Effector memory CD4-positive, alpha-beta T cell (primary cell): ENCODE measurements around the gene WBP1.
"Not testable (repeated sequence)": the region's sequence is repeated elsewhere in the genome, so short reads cannot be mapped to it uniquely, and the experiment has no call there.

Experiments used
- DNase-seq, 3 donors: peaks; one replicate each; pipeline ENCODE4 v3.0.0-alpha.2; 2020
- H3K27ac ChIP-seq: 2 replicates; pipeline ENCODE4 v1.7.0; 2013; ENCODE audit warnings: mild to moderate bottlenecking, low read length, moderate library complexity; ENCODE audit not compliant: insufficient read depth, poor library complexity, severe bottlenecking
- H3K27me3 ChIP-seq: replicated peaks from 2 replicates; pipeline ENCODE4 v1.7.0; 2013; ENCODE audit warnings: mild to moderate bottlenecking, low read length; ENCODE audit not compliant: insufficient read depth, control insufficient read depth, poor library complexity, severe bottlenecking
- H3K36me3 ChIP-seq: 2 replicates; pipeline ENCODE4 v1.7.0; 2013; ENCODE audit warnings: mild to moderate bottlenecking, low read length, moderate library complexity; ENCODE audit not compliant: control insufficient read depth, insufficient read depth
- H3K4me1 ChIP-seq: 2 replicates; pipeline ENCODE4 v1.7.0; 2013; ENCODE audit warnings: low read length, mild to moderate bottlenecking; ENCODE audit not compliant: control insufficient read depth, insufficient read depth, poor library complexity, severe bottlenecking
- H3K4me3 ChIP-seq: 2 replicates; pipeline ENCODE4 v1.7.0; 2013; ENCODE audit warnings: low read length, low read depth, mild to moderate bottlenecking; ENCODE audit not compliant: insufficient read depth, poor library complexity, severe bottlenecking
- H3K9me3 ChIP-seq: 2 replicates; pipeline ENCODE4 v1.7.0; 2013; ENCODE audit warnings: mild to moderate bottlenecking, low read length, moderate library complexity; ENCODE audit not compliant: control insufficient read depth

WBP1 gene

GRCh38 chr2:74440378-74441169 is 17.7 kb upstream of the WBP1 start:
- DNase-seq: no peak
- Histone ChIP-seq H3K4me1 (peaks cover 19% of the 10 kb centered on the region), H3K36me3 (no peaks in the 10 kb centered on the region), H3K9me3 (no peaks in the 10 kb centered on the region), H3K4me3 (no peak overlapping the region), H3K27ac (no peak overlapping the region), H3K27me3 (peaks cover 37% of the 10 kb centered on the region)

GRCh38 chr2:74441170-74441689 is 17.0 kb upstream of the WBP1 start:
- H3K27me3 ChIP-seq: peaks cover 37% of the 10 kb centered on the region
- H3K4me3 ChIP-seq: peak overlapping the region; percentile 35
- H3K27ac ChIP-seq: no peak overlapping the region
- no peaks in the 10 kb centered on the region for H3K36me3 ChIP-seq
- no peak for DNase-seq
- H3K9me3 ChIP-seq: no peaks in the 10 kb centered on the region
- H3K4me1 ChIP-seq: peaks cover 19% of the 10 kb centered on the region

- Histone ChIP-seq H3K4me3 (peak within 1 kb of the TSS; percentile 35), H3K9me3 (no peaks in the 10 kb centered on the region), H3K27me3 (peaks cover 37% of the 10 kb centered on the region), H3K27ac (no peak within 1 kb of the TSS), H3K36me3 (no peaks in the 10 kb centered on the region), H3K4me1 (peaks cover 19% of the 10 kb centered on the region)
- DNase-seq: peak in 1 of 3 donors; percentile 34
Observed at GRCh38 chr2:74441690-74442482, 16.4 kb upstream of the WBP1 start, which contains the start of gene RTKN. TSS of gene RTKN (minus strand) at chr2:74441937. CDS start at chr2:74441816, 121 bp downstream.

GRCh38 chr2:74442483-74443297 is 15.5 kb upstream of the WBP1 start:
- not testable (repeated sequence) for H3K4me3 ChIP-seq, H3K27ac ChIP-seq
- H3K27me3 ChIP-seq: peaks cover 37% of the 10 kb centered on the region

GRCh38 chr2:74444498-74445318 is 13.5 kb upstream of the WBP1 start:
- no peaks in the 10 kb centered on the region for H3K36me3 ChIP-seq
- no peak overlapping the region for H3K27ac ChIP-seq
- no peak overlapping the region for H3K4me3 ChIP-seq
- H3K27me3 ChIP-seq: peaks cover 31% of the 10 kb centered on the region
- H3K9me3 ChIP-seq: no peaks in the 10 kb centered on the region
- DNase-seq: no peak
- H3K4me1 ChIP-seq: peaks cover 19% of the 10 kb centered on the region

More at GRCh38 chr2:74442483-74443297, 15.5 kb upstream of the WBP1 start:
- DNase-seq, H3K9me3 ChIP-seq, H3K36me3 ChIP-seq: not testable (repeated sequence)
- H3K4me1 ChIP-seq: peaks cover 19% of the 10 kb centered on the region

GRCh38 chr2:74447230-74447999 is 10.8 kb upstream of the WBP1 start:
- Histone ChIP-seq H3K27ac (no peak overlapping the region), H3K9me3 (no peaks in the 10 kb centered on the region), H3K36me3 (no peaks in the 10 kb centered on the region), H3K27me3 (peaks cover 5% of the 10 kb centered on the region), H3K4me1 (no peaks in the 10 kb centered on the region), H3K4me3 (no peak overlapping the region)
- no peak for DNase-seq

GRCh38 chr2:74448771-74449170 is 9.5 kb upstream of the WBP1 start:
- Histone ChIP-seq H3K4me1 (no peaks in the 10 kb centered on the region), H3K27me3 (no peaks in the 10 kb centered on the region), H3K4me3 (no peak overlapping the region), H3K27ac (no peak overlapping the region), H3K9me3 (no peaks in the 10 kb centered on the region), H3K36me3 (no peaks in the 10 kb centered on the region)
- no peak for DNase-seq

- no peak for DNase-seq
- H3K36me3 ChIP-seq: no peaks in the 10 kb centered on the region
- no peaks in the 10 kb centered on the region for H3K9me3 ChIP-seq
- H3K4me3 ChIP-seq: no peak overlapping the region
- H3K27ac ChIP-seq: no peak overlapping the region
- H3K27me3 ChIP-seq: no peaks in the 10 kb centered on the region
- H3K4me1 ChIP-seq: peaks cover 8% of the 10 kb centered on the region
Observed at GRCh38 chr2:74450570-74451190, 7.6 kb upstream of the WBP1 start.
